Measurements from ENCODE around the gene TSNAX.

TSNAX gene

DNA sequence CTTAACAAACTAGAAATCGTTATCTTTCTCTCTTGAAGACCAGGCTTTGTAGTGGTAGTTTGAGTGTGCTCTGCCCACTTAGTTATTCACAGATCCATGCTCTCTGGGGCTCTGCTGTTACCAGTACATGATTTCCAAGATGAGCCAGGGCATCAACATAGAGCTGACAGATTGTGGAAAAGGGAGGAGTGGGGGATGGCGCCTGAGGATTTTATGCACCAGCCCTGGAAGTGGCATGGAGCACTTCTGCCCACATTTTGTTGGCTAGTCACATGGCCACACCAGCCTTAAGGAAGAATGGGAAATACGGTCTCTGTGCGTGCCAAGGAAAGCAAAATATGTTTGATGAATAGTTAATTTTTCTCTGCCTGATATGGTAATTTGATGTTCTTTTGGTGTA, 18.2 kb downstream of the TSNAX start:
- H3K4me1 ChIP-seq (ENCODE audit: insufficient read depth, low read length), result peaks cover 16% of the 10 kb centered on the region
- H3K9ac ChIP-seq (ENCODE audit: low read length), result no peak overlapping the region
- H3K27me3 ChIP-seq (ENCODE audit: control insufficient read depth in 1 of 2, insufficient read depth in 2 of 2, low read length in 2 of 2), result no peaks in the 10 kb centered on the region
- no peak overlapping the region for H3K27ac ChIP-seq (ENCODE audit: low read depth, low read length)
- H3K36me3 ChIP-seq (ENCODE audit: insufficient read depth, low read length), result peaks cover 24% of the 10 kb centered on the region
- no peaks in the 10 kb centered on the region for H3K9me3 ChIP-seq (ENCODE audit: low read length)
- no peak overlapping the region for H3K4me3 ChIP-seq (ENCODE audit: low read depth in 1 of 2, low read length in 2 of 2)

- Histone ChIP-seq H3K9ac (ENCODE audit: low read length) (no peak overlapping the region), H3K27ac (ENCODE audit: low read depth, low read length) (no peak overlapping the region)
Measured at GRCh38 chr1:231549733-231550447, 21.4 kb downstream of the TSNAX start.

DNA sequence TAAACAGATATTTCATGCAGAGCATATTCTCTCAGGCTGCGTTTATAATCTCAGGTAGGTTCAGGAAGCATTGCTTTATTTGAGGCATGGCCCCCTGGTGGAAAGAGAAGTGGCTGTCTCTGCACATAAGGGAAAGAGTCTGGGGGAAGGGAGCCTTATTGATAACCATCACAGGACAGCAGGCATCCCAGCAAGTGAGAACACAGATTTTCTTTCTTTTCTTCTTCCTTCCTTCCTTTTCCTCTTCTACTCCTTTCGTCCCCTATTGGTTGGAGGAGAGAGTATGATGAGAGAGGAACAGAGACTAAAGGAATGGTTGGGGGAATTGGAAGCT, 21.9 kb downstream of the TSNAX start:
- H3K4me1 ChIP-seq (ENCODE audit: insufficient read depth, low read length), result peaks cover 11% of the 10 kb centered on the region
- H3K36me3 ChIP-seq (ENCODE audit: insufficient read depth, low read length), result no peaks in the 10 kb centered on the region
- no peaks in the 10 kb centered on the region for H3K9me3 ChIP-seq (ENCODE audit: low read length)
- no peaks in the 10 kb centered on the region for H3K27me3 ChIP-seq (ENCODE audit: control insufficient read depth in 1 of 2, insufficient read depth in 2 of 2, low read length in 2 of 2)
- no peak overlapping the region for H3K27ac ChIP-seq (ENCODE audit: low read depth, low read length)
- H3K9ac ChIP-seq (ENCODE audit: low read length), result no peak overlapping the region
- no peak overlapping the region for H3K4me3 ChIP-seq (ENCODE audit: low read depth in 1 of 2, low read length in 2 of 2)

More at GRCh38 chr1:231549733-231550447, 21.4 kb downstream of the TSNAX start:
- Histone ChIP-seq H3K4me1 (ENCODE audit: insufficient read depth, low read length) (peaks cover 11% of the 10 kb centered on the region), H3K4me3 (ENCODE audit: low read depth in 1 of 2, low read length in 2 of 2) (no peak overlapping the region), H3K36me3 (ENCODE audit: insufficient read depth, low read length) (no peaks in the 10 kb centered on the region), H3K9me3 (ENCODE audit: low read length) (no peaks in the 10 kb centered on the region), H3K27me3 (ENCODE audit: control insufficient read depth in 1 of 2, insufficient read depth in 2 of 2, low read length in 2 of 2) (no peaks in the 10 kb centered on the region)

DNA sequence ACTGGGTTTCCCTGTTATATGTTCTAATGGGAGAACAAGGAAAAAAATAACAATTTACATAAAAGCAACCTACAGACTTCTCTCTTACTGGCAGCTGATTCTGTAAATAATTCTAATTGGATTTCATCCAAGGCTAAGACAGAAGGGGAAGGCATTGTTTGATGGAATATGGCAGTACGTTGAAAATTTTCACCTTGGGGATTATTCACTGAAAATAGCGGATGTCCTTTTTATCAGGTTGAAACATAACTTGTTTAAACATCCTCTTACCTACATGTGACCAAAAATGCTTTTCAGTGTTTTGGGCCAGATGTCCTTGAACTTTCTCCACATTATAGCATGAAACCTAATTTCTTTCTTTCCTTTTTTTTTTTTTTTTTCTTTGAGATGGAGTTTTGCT, 24.9 kb downstream of the TSNAX start:
- H3K9ac ChIP-seq (ENCODE audit: low read length), result no peak overlapping the region
- no peaks in the 10 kb centered on the region for H3K27me3 ChIP-seq (ENCODE audit: control insufficient read depth in 1 of 2, insufficient read depth in 2 of 2, low read length in 2 of 2)
- no peak overlapping the region for H3K27ac ChIP-seq (ENCODE audit: low read depth, low read length)
- H3K9me3 ChIP-seq (ENCODE audit: low read length), result no peaks in the 10 kb centered on the region
- H3K4me1 ChIP-seq (ENCODE audit: insufficient read depth, low read length), result peaks cover 20% of the 10 kb centered on the region
- no peak overlapping the region for H3K4me3 ChIP-seq (ENCODE audit: low read depth in 1 of 2, low read length in 2 of 2)
- H3K36me3 ChIP-seq (ENCODE audit: insufficient read depth, low read length), result no peaks in the 10 kb centered on the region

- no peaks in the 10 kb centered on the region for H3K9me3 ChIP-seq (ENCODE audit: low read length)
- peaks cover 10% of the 10 kb centered on the region for H3K4me1 ChIP-seq (ENCODE audit: insufficient read depth, low read length)
- H3K4me3 ChIP-seq (ENCODE audit: low read depth in 1 of 2, low read length in 2 of 2), result no peak overlapping the region
- H3K9ac ChIP-seq (ENCODE audit: low read length), result no peak overlapping the region
- no peaks in the 10 kb centered on the region for H3K27me3 ChIP-seq (ENCODE audit: control insufficient read depth in 1 of 2, insufficient read depth in 2 of 2, low read length in 2 of 2)
- no peak overlapping the region for H3K27ac ChIP-seq (ENCODE audit: low read depth, low read length)
- H3K36me3 ChIP-seq (ENCODE audit: insufficient read depth, low read length), result no peaks in the 10 kb centered on the region
Measured at GRCh38 chr1:231554969-231555368, 26.5 kb downstream of the TSNAX start.

DNA sequence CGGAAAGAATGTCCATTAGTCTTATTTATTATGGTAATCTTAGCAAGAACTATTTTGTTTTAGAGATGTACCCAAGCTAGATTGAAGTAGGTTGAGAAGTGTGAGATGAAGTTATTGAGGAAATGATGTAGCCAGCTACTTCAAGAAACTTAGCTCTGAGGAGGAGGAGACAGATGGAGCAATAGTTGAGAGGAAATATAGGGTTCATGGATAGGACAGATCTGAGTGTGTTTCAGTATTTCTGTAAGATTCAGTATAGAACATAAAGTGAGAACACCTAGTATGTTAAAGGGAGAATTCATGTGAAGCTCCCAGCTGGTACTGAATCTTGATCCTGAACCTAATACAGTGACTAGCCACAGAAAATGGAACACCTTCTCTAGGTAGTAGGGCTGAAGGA, 28.9 kb downstream of the TSNAX start:
- Histone ChIP-seq H3K9me3 (ENCODE audit: low read length) (no peaks in the 10 kb centered on the region), H3K4me1 (ENCODE audit: insufficient read depth, low read length) (peaks cover 8% of the 10 kb centered on the region), H3K27ac (ENCODE audit: low read depth, low read length) (no peak overlapping the region), H3K4me3 (ENCODE audit: low read depth in 1 of 2, low read length in 2 of 2) (no peak overlapping the region), H3K9ac (ENCODE audit: low read length) (no peak overlapping the region), H3K36me3 (ENCODE audit: insufficient read depth, low read length) (peaks cover 7% of the 10 kb centered on the region), H3K27me3 (ENCODE audit: control insufficient read depth in 1 of 2, insufficient read depth in 2 of 2, low read length in 2 of 2) (no peaks in the 10 kb centered on the region)

GRCh38 chr1:231557898-231558707, 29.6 kb downstream of the TSNAX start:
- no peak overlapping the region for H3K4me3 ChIP-seq (ENCODE audit: low read depth in 1 of 2, low read length in 2 of 2)
- peaks cover 11% of the 10 kb centered on the region for H3K4me1 ChIP-seq (ENCODE audit: insufficient read depth, low read length)
- H3K27ac ChIP-seq (ENCODE audit: low read depth, low read length), result no peak overlapping the region
- no peak overlapping the region for H3K9ac ChIP-seq (ENCODE audit: low read length)
- peaks cover 10% of the 10 kb centered on the region for H3K36me3 ChIP-seq (ENCODE audit: insufficient read depth, low read length)
- H3K9me3 ChIP-seq (ENCODE audit: low read length), result no peaks in the 10 kb centered on the region
- no peaks in the 10 kb centered on the region for H3K27me3 ChIP-seq (ENCODE audit: control insufficient read depth in 1 of 2, insufficient read depth in 2 of 2, low read length in 2 of 2)

DNA sequence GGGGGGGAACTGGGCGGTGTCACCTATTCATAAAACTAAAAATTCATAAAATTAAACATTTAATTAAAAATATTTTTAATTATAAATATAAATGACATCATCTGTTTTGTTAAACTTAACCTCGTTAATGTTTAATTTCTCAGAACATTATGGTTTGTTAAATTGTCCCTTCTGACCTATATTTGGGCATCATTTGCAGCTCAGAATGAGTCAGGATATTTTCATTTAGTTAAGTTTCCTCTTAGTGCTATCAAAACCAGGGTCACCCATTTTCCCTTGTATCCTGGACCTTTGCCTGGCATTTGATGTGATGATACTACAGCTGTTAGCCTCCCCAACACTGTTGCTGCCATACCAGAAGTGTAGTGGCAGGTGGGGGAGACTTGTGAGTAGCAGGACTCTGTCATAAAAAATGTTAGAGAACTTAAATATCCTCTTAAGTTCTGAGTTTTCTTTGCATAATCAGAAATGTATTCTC, 30.3 kb downstream of the TSNAX start:
- Histone ChIP-seq H3K27me3 (ENCODE audit: control insufficient read depth in 1 of 2, insufficient read depth in 2 of 2, low read length in 2 of 2) (no peaks in the 10 kb centered on the region), H3K27ac (ENCODE audit: low read depth, low read length) (no peak overlapping the region), H3K4me1 (ENCODE audit: insufficient read depth, low read length) (peaks cover 15% of the 10 kb centered on the region), H3K9me3 (ENCODE audit: low read length) (no peaks in the 10 kb centered on the region), H3K4me3 (ENCODE audit: low read depth in 1 of 2, low read length in 2 of 2) (no peak overlapping the region), H3K36me3 (ENCODE audit: insufficient read depth, low read length) (peaks cover 12% of the 10 kb centered on the region), H3K9ac (ENCODE audit: low read length) (no peak overlapping the region)

DNA sequence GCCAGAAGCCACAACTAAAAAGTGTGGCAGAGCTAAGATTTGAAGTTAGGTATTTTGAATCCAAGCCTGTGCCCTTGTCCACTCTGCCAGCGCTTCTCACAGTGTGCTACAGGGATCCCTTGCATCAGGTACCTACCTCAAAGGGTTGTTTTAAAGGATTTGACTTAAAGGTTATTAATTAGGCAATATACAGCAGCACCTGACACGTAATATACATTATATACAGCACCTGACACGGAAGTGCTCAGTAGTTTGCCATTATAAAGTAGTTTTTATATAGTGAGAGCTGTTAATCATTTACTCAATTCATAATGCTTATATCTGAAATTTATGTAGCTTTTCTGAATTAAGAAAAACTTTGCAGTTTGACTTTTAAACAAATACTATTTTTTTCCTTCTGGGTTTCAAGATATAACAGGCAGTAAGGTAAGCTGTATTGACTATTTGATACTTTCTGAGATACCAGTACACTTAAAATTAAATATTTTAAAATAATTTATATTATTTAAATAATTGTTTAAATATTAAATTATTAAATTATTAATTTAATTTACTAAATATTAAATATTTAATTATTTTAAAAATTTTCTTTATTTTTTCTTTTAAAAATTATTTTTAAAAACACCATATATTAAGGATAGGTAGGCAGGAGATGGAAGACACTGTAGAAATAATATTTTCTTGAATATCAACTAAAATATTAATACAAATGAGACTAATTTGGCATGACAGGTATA, 33.3 kb downstream of the TSNAX start:
- Histone ChIP-seq H3K27me3 (ENCODE audit: control insufficient read depth in 1 of 2, insufficient read depth in 2 of 2, low read length in 2 of 2) (no peaks in the 10 kb centered on the region), H3K27ac (ENCODE audit: low read depth, low read length) (no peak overlapping the region), H3K36me3 (ENCODE audit: insufficient read depth, low read length) (peaks cover 12% of the 10 kb centered on the region), H3K4me3 (ENCODE audit: low read depth in 1 of 2, low read length in 2 of 2) (no peak overlapping the region), H3K9me3 (ENCODE audit: low read length) (no peaks in the 10 kb centered on the region), H3K4me1 (ENCODE audit: insufficient read depth, low read length) (peaks cover 19% of the 10 kb centered on the region), H3K9ac (ENCODE audit: low read length) (no peak overlapping the region)

DNA sequence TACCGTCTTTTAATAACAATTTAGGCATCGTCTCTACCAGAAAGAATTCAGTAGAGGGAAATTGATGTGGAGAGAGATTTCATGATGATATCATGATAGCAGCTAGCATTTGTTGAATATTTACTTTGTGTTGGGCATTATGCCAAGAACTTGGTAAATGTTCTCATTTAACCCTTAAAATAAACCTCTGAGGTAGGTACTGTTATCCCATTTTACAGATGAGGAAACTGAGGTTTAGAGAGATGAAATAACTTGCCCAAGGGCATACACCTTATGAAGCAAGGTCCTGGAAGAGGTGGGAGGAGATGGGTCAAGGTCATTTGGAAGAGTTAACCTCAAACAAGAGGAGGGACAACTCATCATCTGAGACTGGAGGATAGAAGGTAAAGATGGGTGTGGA, 34.8 kb downstream of the TSNAX start:
- Histone ChIP-seq H3K4me1 (ENCODE audit: insufficient read depth, low read length) (peaks cover 11% of the 10 kb centered on the region), H3K27ac (ENCODE audit: low read depth, low read length) (no peak overlapping the region)

DNA sequence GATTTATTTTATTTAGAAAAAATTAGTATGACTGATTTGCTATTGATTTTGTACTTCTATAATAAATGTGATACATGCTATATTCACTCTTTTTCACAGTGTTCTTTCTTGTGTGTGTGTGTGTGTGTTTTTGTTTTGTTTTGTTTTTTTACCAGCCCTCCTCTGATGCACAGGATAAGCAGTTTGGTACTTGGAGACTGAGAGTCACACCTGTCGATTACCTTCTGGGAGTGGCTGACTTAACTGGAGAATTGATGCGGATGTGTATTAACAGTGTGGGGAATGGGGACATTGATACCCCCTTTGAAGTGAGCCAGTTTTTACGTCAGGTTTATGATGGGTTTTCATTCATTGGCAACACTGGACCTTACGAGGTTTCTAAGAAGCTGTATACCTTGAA, 35.9 kb downstream of the TSNAX start:
- Histone ChIP-seq H3K4me1 (ENCODE audit: insufficient read depth, low read length) (peaks cover 11% of the 10 kb centered on the region), H3K9me3 (ENCODE audit: low read length) (no peaks in the 10 kb centered on the region), H3K4me3 (ENCODE audit: low read depth in 1 of 2, low read length in 2 of 2) (no peak overlapping the region), H3K9ac (ENCODE audit: low read length) (no peak overlapping the region), H3K36me3 (ENCODE audit: insufficient read depth, low read length) (peaks cover 12% of the 10 kb centered on the region), H3K27me3 (ENCODE audit: control insufficient read depth in 1 of 2, insufficient read depth in 2 of 2, low read length in 2 of 2) (no peaks in the 10 kb centered on the region), H3K27ac (ENCODE audit: low read depth, low read length) (no peak overlapping the region)

More for the DNA sequence above, 34.8 kb downstream of the TSNAX start:
- no peaks in the 10 kb centered on the region for H3K27me3 ChIP-seq (ENCODE audit: control insufficient read depth in 1 of 2, insufficient read depth in 2 of 2, low read length in 2 of 2)
- no peaks in the 10 kb centered on the region for H3K9me3 ChIP-seq (ENCODE audit: low read length)
- H3K9ac ChIP-seq (ENCODE audit: low read length), result no peak overlapping the region
- H3K4me3 ChIP-seq (ENCODE audit: low read depth in 1 of 2, low read length in 2 of 2), result no peak overlapping the region
- H3K36me3 ChIP-seq (ENCODE audit: insufficient read depth, low read length), result peaks cover 12% of the 10 kb centered on the region
